ENCODE results near the gene FFAR4. TPM values are rescaled to one million over a fixed set of nuclear protein-coding genes. Genes with fewer than 3 reads are reported as not detected.
A peak's percentile ranks its signal among the peaks of the same experiment; 100 is the strongest.
"Not testable (repeated sequence)": the region's sequence is repeated elsewhere in the genome, so short reads cannot be mapped to it uniquely, and the experiment has no call there.

FFAR4 gene
- not detected in 2 replicates for total RNA-seq (2014; rRNA removed; shearing (Covaris generic))
- polyA plus RNA-seq (2015; cell fraction: cytosol; rRNA removed) = not detected in 2 replicates
- not detected in 2 replicates for polyA plus RNA-seq (2015; cell fraction: nucleus; rRNA removed)

GRCh38 chr10:93566435-93567276, at the start of gene FFAR4:
Gene FFAR4 (plus strand): TSS chr10:93566665. CDS start chr10:93566721, 56 bp downstream.
- DNase-seq (ENCODE audit: low read depth) = no peak

DNA sequence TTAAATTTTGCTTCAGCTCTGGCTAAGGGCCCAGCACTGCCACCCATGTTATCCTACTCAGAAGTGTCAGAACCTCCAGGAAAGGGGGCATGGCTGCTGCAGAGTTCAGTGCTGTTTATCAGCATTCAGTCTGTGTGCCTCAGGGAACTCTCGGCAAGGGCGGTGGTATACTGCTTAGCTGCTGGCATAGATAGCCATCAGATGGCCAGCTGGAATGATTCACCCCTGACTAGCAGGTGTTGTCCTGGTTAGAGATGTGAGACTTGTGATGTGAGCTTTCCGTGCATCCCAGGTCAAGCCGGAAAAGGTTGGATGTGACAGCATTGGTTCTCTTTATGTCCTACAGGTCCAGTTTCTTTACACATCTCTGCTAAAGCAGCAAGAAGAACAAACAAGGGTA, 47.9 kb upstream of the FFAR4 start:
- no peak for DNase-seq (ENCODE audit: low read depth)

DNA sequence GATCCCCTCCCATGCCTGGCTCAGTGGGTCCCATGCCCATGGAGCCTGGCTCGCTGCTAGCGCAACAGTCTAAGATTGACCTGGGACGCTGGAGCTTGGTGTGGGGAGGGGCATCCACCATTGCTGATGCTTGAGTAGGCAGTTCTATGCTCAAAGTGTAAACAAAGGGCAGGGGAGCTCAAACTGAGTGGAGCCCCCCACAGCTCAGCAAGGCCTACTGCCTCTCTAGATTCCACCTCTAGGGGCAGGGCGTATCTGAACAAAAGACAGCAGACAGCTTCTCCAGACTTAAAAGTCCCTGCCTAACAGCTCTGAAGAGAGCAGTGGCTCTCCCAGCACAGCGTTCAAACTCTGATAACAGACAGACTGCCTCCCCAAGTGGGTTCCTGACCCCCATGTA, 31.2 kb upstream of the FFAR4 start:
- no peak for DNase-seq (ENCODE audit: low read depth)

DNA sequence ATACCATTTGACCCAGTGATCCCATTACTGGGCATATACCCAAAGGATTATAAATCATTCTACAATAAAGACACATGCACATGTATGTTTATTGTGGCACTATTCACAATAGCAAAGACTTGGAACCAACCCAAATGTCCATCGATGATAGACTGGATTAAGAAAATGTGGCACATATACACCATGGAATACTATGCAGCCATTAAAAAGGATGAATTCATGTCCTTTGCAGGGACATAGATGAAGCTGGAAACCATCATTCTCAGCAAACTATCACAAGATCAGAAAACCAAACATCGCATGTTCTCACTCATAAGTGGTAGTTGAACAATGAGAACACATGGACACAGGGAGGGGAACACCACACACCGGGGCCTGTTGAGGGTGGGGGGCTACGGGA, 25.6 kb upstream of the FFAR4 start:
- DNase-seq (ENCODE audit: low read depth) = not testable (repeated sequence)

DNA sequence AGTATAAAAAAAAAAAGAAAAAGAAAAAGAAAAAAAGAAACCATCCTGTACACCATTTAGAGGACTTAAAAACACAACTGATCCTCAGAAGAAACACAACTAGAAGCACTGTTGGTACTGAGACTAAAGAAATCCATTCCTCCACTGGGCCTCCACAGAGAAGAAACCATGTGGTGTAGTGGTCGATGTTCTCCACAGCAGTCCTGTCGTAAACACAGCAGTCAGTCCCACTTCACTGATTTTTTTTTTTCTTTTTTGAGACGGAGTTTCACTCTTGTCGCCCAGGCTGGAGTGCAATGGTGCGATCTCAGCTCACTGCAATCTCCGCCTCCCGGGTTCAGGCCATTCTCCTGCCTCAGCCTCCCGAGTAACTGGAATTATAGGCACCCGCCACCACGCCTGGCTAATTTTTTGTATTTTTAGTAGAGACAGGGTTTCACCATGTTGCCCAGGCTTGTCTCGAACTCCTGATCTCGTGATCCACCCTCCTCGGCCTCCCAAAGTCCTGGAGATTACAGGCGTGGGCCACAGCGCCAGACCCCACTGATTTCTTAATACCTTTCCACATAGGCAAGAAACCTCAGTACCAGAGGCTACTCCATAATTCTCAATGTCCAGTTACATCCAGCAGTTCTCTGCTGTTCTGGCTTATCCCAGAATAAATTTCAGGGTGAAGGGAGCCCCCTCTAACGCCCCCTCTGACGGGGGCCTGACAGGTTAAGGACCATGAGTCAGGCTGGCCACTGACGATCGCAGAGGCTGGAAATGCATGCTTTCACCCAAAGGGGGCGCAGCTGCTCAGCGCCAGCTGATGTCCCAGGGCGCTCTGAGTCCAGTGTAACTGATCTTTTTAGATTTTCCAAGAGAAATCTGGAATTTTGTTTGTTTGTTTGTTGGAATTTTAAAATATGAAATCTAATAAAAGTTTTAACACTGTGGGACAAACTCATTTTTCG, 24.8 kb upstream of the FFAR4 start:
- DNase-seq (ENCODE audit: low read depth) = no peak

DNA sequence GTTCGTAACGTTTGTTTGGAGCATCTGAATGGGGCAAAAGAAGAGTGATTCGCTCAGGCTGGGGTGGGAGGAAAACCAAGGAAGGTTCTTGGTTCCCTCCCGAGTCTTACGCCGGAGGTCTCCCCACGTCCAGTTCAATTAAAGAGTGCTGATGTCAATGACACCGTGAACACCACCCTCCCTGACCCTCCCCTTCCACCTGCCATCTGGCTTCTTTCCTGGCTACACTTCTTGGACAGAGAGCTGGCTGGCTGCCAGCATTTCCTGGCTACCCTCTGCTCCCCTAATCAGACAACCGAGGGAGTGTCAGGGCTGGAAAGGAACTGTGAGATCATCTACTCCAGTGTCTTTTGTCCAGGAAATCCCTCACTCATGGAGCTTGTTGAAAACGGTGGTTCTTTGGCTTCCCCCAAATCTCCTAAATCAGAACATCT, 24.1 kb upstream of the FFAR4 start:
- DNase-seq (ENCODE audit: low read depth) = peak; percentile 21

DNA sequence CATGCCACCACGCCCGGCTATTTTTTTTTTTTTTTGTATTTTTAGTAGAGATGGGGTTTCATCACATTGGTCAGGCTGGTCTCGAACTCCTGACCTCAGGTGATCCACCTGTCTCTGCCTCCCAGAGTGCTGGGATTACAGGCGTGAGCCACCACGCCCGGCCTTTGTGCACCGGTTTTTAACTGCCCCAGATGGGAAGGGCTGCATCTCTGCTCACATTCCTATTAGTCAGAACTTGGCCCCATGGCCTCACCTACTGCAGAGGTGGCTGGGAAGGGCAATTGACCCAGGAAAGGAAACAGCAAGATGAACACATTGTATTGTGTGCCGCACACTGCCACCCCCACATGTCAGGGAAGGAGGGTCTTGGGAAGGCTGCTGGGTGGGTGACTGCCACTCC, 19.5 kb upstream of the FFAR4 start:
- DNase-seq (ENCODE audit: low read depth) = not testable (repeated sequence)

- DNase-seq (ENCODE audit: low read depth) = no peak
These were observed 18.9 kb upstream of the FFAR4 start for GRCh38 chr10:93547522-93547921.

GRCh38 chr10:93548376-93549071, 17.9 kb upstream of the FFAR4 start:
- DNase-seq (ENCODE audit: low read depth) = no peak

- no peak for DNase-seq (ENCODE audit: low read depth)
These were observed 15.9 kb upstream of the FFAR4 start for GRCh38 chr10:93550606-93551005.

- no peak for DNase-seq (ENCODE audit: low read depth)
These were observed 13.7 kb upstream of the FFAR4 start for GRCh38 chr10:93552780-93553179.

- DNase-seq (ENCODE audit: low read depth) = no peak
These were observed 12.8 kb upstream of the FFAR4 start for GRCh38 chr10:93553482-93554315.

- DNase-seq (ENCODE audit: low read depth) = no peak
These were observed 12.2 kb upstream of the FFAR4 start for GRCh38 chr10:93554316-93554663.

DNA sequence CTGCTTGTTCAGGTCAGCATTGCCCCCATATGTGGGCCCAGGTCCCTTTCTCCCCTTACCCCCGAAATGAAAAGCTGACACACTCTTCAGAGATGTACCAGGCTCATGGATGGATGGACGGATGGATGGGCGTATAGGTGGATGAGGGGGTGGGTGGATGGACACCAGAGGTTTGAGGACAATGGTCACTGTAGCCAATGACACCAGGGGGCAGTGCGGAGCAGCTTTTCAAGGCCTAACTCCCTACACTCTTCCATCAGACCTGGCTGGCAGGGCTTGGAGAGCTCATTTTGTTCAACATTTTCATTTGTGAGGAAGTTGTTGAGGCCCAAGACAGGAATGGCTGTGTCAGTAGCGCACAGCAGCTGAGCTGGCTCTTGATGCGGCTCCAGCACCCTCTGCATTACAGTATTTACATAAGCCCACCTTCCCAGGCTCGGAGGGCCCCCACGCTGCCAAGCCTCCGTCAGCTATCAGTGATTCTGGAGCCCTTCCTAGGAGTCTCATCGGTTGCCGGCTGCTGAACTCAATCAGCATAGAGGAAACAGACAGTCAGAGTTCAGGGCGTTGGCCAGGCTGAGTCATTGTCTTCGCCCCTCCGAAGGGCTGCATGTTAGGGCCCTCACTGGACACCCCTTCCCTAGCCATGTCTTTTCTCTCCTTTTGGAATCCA, 11.6 kb upstream of the FFAR4 start:
- DNase-seq (ENCODE audit: low read depth) = peak; percentile 63

- no peak for DNase-seq (ENCODE audit: low read depth)
These were observed 7.0 kb upstream of the FFAR4 start for GRCh38 chr10:93559490-93559889.

- DNase-seq (ENCODE audit: low read depth) = no peak
These were observed 5.9 kb upstream of the FFAR4 start for GRCh38 chr10:93560541-93560940.

- no peak for DNase-seq (ENCODE audit: low read depth)
These were observed 1.0 kb upstream of the FFAR4 start for GRCh38 chr10:93565446-93565845.

DNA sequence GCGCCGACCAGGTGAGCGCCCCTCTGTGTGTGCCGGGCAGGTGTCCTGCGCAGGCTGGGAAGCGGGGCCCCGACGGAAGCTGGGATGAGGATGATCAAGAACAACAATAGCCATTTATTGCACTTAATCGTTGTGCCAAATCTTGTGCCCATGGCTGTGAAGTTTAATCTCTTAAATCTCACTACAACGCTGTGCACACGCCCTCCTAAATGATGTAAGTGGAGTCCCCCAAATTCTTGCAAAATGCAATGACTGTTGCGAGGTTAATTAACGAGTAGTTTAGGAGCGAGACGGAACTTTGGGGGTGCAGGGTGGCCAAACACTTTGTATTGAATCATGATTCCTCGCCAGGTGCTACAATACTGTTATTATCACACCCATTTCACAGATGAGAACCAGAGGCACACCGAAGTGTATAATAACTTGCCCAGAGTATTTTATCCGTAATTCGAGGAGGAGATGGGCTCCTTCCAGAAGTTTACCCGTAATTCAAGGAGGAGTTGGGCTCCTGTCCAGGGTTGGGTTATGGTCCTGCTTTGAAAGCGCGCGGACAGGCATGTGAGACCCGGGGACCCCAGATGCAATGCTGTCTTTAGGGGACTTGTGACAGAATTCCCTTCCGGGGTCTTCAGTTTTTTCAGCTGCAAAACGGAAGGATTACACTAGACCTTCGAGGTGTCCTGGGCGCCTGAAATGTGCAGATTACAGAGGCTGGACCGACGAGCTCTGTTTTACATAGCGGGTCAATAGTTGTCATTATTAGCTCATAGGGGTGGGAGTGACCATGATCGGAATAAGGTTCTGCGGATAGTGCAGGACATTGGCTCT, 1.0 kb downstream of the FFAR4 start:
- DNase-seq (ENCODE audit: low read depth) = no peak

GRCh38 chr10:93568105-93568390, 1.6 kb downstream of the FFAR4 start:
- DNase-seq (ENCODE audit: low read depth) = no peak
